Measurements from ENCODE around the gene WDR7.

WDR7 gene

GRCh38 chr18:56722518-56722917 is 71.4 kb downstream of the WDR7 start:
- DNase-seq (ENCODE audit: low read depth in 2 of 2): no peak

GRCh38 chr18:56723068-56723467 is 71.9 kb downstream of the WDR7 start:
- no peak for DNase-seq (ENCODE audit: low read depth in 2 of 2)

- no peak for DNase-seq (ENCODE audit: low read depth in 2 of 2)
Observed at GRCh38 chr18:56723706-56724105, 72.5 kb downstream of the WDR7 start.

GRCh38 chr18:56726906-56727305 is 75.7 kb downstream of the WDR7 start:
- DNase-seq (ENCODE audit: low read depth in 2 of 2): no peak

- DNase-seq (ENCODE audit: low read depth in 2 of 2): peak; percentile 19 to 22
Observed at GRCh38 chr18:56727399-56727798, 76.2 kb downstream of the WDR7 start.

GRCh38 chr18:56728741-56729140 is 77.6 kb downstream of the WDR7 start:
- no peak for DNase-seq (ENCODE audit: low read depth in 2 of 2)

- no peak for DNase-seq (ENCODE audit: low read depth in 2 of 2)
Observed at GRCh38 chr18:56738184-56738583, 87.0 kb downstream of the WDR7 start.

- no peak for DNase-seq (ENCODE audit: low read depth in 2 of 2)
Observed at GRCh38 chr18:56739731-56740130, 88.6 kb downstream of the WDR7 start.

- DNase-seq (ENCODE audit: low read depth in 2 of 2): no peak
Observed at GRCh38 chr18:56740645-56741044, 89.5 kb downstream of the WDR7 start.

GRCh38 chr18:56741685-56742084 is 90.5 kb downstream of the WDR7 start:
- DNase-seq (ENCODE audit: low read depth in 2 of 2): no peak

GRCh38 chr18:56743115-56743514 is 92.0 kb downstream of the WDR7 start:
- no peak for DNase-seq (ENCODE audit: low read depth in 2 of 2)

GRCh38 chr18:56747032-56747658 is 96.0 kb downstream of the WDR7 start:
- DNase-seq (ENCODE audit: low read depth in 2 of 2): no peak

- DNase-seq (ENCODE audit: low read depth in 2 of 2): no peak
Observed at GRCh38 chr18:56747857-56748256, 96.7 kb downstream of the WDR7 start.

- DNase-seq (ENCODE audit: low read depth in 2 of 2): no peak
Observed at GRCh38 chr18:56748698-56749268, 97.6 kb downstream of the WDR7 start.

GRCh38 chr18:56756966-56757365 is 105.8 kb downstream of the WDR7 start:
- DNase-seq (ENCODE audit: low read depth in 2 of 2): no peak

GRCh38 chr18:56770097-56770496 is 118.9 kb downstream of the WDR7 start:
- DNase-seq (ENCODE audit: low read depth in 2 of 2): no peak

- no peak for DNase-seq (ENCODE audit: low read depth in 2 of 2)
Observed at GRCh38 chr18:56770873-56771272, 119.7 kb downstream of the WDR7 start.

- DNase-seq (ENCODE audit: low read depth in 2 of 2): no peak
Observed at GRCh38 chr18:56775701-56776100, 124.5 kb downstream of the WDR7 start.

GRCh38 chr18:56787390-56787789 is 136.2 kb downstream of the WDR7 start:
- DNase-seq (ENCODE audit: low read depth in 2 of 2): no peak

- DNase-seq (ENCODE audit: low read depth in 2 of 2): peak in 1 of 2 experiments; percentile 10
Observed at GRCh38 chr18:56789004-56789888, 138.1 kb downstream of the WDR7 start.

- DNase-seq (ENCODE audit: low read depth in 2 of 2): no peak
Observed at GRCh38 chr18:56789889-56790180, 138.7 kb downstream of the WDR7 start.

GRCh38 chr18:56795381-56795780 is 144.2 kb downstream of the WDR7 start:
- no peak for DNase-seq (ENCODE audit: low read depth in 2 of 2)

- DNase-seq (ENCODE audit: low read depth in 2 of 2): no peak
Observed at GRCh38 chr18:56799756-56800155, 148.6 kb downstream of the WDR7 start.
